NCI-H345 treated with DMSO at 0.1 percent for 48 hours (cell line): ENCODE data around the gene PLEKHG5.
A peak's percentile ranks its signal among the peaks of the same experiment; 100 is the strongest.

Source experiments
- DNase-seq: peaks from one replicate; lab custom pipeline; 2025; ENCODE audit not compliant: unreplicated experiment; lab: John Stamatoyannopoulos, UW

PLEKHG5 gene

GRCh38 chr1:6477039-6477820, 14.2 kb downstream of the PLEKHG5 start:
- no peak for DNase-seq

- no peak for DNase-seq
Observed at GRCh38 chr1:6476483-6476882, 15.0 kb downstream of the PLEKHG5 start.

GRCh38 chr1:6475381-6476133, 15.9 kb downstream of the PLEKHG5 start:
- peak; percentile 61 for DNase-seq

GRCh38 chr1:6474815-6475282, 16.6 kb downstream of the PLEKHG5 start:
- no peak for DNase-seq

GRCh38 chr1:6473974-6474814, 17.3 kb downstream of the PLEKHG5 start:
- DNase-seq: peak; percentile 89

GRCh38 chr1:6473156-6473555, 18.3 kb downstream of the PLEKHG5 start:
- no peak for DNase-seq

- no peak for DNase-seq
Observed at GRCh38 chr1:6472391-6472790, 19.1 kb downstream of the PLEKHG5 start.

GRCh38 chr1:6471970-6472368, 19.5 kb downstream of the PLEKHG5 start:
- DNase-seq: no peak

GRCh38 chr1:6471086-6471969, 20.1 kb downstream of the PLEKHG5 start:
- no peak for DNase-seq

GRCh38 chr1:6470132-6471085, 21.1 kb downstream of the PLEKHG5 start:
- DNase-seq: no peak

- DNase-seq: no peak
Observed at GRCh38 chr1:6468729-6469461, 22.6 kb downstream of the PLEKHG5 start.

GRCh38 chr1:6467744-6468688, 23.5 kb downstream of the PLEKHG5 start:
- no peak for DNase-seq

- DNase-seq: no peak
Observed at GRCh38 chr1:6467224-6467623, 24.2 kb downstream of the PLEKHG5 start.

- no peak for DNase-seq
Observed at GRCh38 chr1:6466751-6467150, 24.7 kb downstream of the PLEKHG5 start.

- no peak for DNase-seq
Observed at GRCh38 chr1:6466023-6466422, 25.4 kb downstream of the PLEKHG5 start, which contains the start of gene TNFRSF25. TNFRSF25 (minus strand) TSS chr1:6466173; CDS start chr1:6466107, 66 bp downstream.

- no peak for DNase-seq
Observed at GRCh38 chr1:6465461-6466005, 25.9 kb downstream of the PLEKHG5 start.

- no peak for DNase-seq
Observed at GRCh38 chr1:6464915-6465314, 26.6 kb downstream of the PLEKHG5 start.
